HTERT RPE-1 (cell line): ENCODE data around the gene MYADML2.

Experiments used
- in situ Hi-C: fragments of 300-500 bp; cut with MboI; formaldehyde crosslinking; loops from 4 replicates; pipeline ENCODE4 v1.14.3; 2020; ENCODE audit warnings: low sequenced_read_pairs

MYADML2 gene

GRCh38 chr17:81978524-81979298, 31.7 kb upstream of the MYADML2 start:
- in situ Hi-C loops = no loop called here

- in situ Hi-C loops = no loop called here
Observed at GRCh38 chr17:81977211-81977808, 30.3 kb upstream of the MYADML2 start, which contains the start of gene ASPSCR1. TSS of gene ASPSCR1 (plus strand) at chr17:81977629. CDS start at chr17:81977647, 18 bp downstream.

GRCh38 chr17:81976332-81977210, 29.5 kb upstream of the MYADML2 start:
- in situ Hi-C loops = no loop called here

- in situ Hi-C loops = no loop called here
Observed at GRCh38 chr17:81973432-81973831, 26.4 kb upstream of the MYADML2 start.

GRCh38 chr17:81968850-81969812, 22.1 kb upstream of the MYADML2 start:
- in situ Hi-C loops = no loop called here

- in situ Hi-C loops = no loop called here
Observed at GRCh38 chr17:81968396-81968745, 21.3 kb upstream of the MYADML2 start.

DNA sequence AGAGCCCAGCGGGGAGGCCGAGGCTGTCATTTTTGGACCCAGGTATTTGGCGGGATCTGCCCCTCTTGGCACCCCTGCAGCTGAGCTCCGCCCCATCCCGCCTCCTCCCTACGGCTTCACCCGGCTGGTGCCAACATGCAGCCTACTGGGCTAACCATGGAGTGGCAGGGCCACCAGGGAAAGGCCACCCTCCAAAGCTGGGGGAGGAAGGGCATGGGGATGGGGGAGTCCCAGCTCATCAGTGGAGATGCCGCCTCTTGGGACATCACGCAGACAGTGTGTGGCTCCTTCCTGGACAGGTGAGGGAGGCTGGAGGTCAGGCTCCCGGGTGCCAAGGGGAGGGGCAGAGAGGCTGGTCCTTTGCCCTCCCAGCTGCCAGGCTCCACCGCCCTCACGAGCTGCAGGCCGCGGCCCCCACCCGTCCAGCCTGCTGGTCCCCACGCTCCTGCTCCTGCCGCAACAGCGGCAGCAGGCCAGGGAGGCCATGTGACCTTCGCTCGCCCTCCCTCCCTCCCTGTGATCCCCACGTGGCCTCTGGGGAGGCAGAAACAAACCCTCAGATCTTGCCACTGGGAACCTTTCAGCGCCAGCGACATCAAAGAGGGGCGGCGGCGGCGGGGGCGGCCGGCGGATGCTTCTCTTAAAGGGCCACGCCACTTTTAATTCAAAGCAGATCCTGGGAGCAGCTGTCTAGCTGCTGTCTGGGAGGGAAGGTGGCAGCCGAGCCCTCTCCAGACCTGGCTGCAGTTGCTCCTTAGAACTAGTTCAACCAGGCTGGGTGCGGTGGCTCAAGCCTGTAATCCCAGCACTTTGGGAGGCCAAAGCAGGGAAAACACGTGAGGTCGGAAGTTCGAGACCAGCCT, 20.7 kb upstream of the MYADML2 start:
- in situ Hi-C loops = no loop called here

DNA sequence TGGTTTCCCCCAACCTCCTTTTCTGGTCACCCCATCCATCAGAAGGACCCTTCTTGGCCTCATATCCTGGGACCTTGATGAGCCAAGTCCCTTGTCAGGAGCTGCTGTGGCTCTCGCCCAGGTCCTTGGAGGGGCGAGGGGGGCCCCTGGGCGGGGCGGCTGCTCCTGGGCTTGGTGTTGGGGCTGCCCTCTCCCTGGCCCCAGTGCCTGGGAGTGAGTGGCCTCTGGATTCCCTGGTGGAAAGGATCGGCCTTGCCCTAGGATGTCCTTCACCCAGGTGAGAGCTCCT, 20.2 kb upstream of the MYADML2 start:
- in situ Hi-C loops = no loop called here

- in situ Hi-C loops = no loop called here
Observed at GRCh38 chr17:81966343-81967243, 19.6 kb upstream of the MYADML2 start.

DNA sequence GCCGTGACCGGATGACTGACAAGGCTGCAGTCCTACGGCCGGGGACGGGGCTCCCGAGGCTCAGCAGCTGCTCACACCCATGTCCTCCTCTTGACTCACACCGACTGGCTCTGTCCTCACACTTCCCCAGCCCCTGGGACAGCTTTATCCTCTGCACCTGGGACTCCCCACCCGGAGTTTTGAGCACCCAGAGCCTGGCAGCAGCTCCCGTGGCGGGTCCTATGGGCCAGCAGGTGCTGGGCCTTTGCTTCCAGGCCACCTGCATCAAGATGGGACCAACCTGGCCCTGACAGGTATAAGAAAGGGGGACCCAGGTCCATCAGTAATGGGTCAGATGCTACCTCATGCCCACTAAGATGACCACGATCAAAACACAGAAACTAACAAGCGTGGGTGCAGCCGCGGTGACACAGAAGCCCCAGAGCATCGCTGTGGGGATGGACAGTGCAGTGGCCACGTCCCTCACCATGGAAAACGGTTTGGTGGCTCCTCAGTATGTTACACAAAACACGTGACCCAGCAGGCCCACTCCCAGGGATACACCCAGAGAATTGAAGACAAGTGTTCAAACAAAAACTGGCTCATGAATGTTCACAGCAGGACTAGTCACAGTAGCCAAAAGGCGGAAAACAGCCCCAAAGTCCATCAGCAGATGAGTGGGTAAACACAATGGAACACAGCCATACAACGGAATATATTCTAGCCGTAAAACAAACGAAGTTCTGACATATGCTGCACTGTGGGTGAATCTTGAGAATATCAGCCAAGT, 17.2 kb upstream of the MYADML2 start:
- in situ Hi-C loops = no loop called here

DNA sequence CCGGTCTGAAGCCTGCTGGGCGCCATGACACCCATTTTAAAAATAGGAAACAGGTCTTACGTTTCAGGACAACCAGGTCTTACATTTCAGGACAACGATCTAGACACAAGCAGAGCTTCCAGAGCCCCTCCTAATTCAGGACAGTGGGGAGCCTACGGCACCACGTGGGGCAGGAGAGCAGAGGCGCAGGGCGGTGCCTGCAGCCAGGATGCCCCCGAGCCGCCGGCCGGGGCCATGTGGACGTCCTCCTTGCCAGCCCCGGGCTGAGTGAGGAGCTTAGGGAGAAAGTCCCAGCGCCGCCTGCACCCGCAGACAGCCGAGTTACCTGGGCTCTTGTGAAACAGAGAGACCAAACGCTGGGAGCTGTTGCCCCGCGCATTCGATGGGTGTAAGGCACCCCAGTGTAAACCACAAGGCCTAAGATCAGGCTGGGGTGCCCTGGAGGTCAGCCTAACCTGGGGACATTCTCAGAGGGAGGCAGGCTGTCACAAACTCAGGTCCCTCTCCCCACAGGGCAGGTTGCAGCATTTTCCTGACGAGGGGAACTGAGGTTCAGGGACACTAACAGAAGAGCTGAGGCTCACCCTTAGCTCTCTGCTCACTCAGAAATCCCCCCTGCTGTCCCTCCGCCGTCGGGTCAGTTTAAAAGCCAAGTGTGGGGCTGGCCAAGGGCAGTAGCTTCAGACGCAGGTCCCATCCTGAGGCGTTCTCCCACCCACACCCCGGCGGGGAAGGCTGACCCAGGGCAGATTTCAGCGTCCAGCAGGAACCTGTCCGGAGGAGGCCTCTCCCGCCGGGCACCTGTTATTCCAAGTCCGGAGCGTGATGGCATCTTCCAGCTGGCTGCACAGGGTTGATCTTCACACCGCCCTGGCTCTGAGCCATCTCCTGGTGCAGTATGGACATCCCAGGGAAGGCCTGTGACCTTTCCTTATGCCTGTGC, 15.7 kb upstream of the MYADML2 start:
- in situ Hi-C loops = no loop called here

DNA sequence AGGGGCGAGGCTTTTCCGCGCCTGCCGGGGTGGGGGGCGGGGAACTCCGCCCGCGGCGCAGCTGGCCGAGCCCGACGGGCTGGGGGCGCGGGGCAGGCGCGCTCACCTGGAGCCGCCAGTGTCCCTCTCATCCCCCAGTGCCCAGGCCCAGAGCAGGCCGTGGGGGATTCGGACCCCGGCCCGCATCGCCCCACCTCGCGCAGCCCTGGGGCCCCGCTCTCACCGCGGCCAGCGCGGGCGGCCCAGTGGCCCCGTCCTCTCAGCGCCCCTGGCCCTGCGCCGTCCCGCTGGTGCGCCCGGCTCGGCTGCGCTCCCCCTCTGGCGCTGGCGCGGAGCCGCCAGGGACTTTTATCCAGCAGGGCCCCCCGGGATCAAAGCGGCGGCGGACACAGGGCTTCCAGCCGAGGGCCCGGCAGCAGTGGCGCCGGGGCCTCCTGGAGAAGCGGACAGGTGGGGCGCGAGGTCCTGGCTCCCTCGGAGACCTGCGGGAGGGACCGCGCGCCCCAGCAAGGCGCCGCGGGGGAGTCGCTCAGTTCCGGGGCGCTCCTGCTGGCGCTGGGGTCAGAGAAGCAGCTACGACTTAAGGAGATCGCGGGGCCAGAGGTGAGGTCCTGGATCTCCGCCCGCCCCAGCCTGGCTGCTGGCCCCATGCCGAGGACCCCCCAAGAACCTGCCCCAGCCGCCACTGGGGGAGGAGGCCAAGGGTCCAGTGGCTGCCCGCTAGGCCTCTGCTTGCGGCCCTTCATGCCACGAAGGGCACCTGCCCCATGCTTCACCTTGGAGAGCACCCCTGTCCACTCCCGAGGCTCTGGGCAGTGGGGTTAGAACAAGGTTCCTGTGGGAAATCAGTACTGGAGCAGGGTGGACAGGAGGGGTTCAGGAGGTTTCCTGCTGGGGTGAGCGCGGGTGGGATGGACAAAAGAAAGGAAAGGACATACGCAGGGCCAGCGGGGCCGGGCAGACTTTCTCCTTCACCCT, 14.8 kb upstream of the MYADML2 start:
- in situ Hi-C loops = no loop called here

- in situ Hi-C loops = no loop called here
Observed at GRCh38 chr17:81961087-81961511, 14.1 kb upstream of the MYADML2 start, which contains the start of gene NOTUM. TSS of gene NOTUM (minus strand) at chr17:81961187. CDS start at chr17:81960909, 278 bp downstream.

DNA sequence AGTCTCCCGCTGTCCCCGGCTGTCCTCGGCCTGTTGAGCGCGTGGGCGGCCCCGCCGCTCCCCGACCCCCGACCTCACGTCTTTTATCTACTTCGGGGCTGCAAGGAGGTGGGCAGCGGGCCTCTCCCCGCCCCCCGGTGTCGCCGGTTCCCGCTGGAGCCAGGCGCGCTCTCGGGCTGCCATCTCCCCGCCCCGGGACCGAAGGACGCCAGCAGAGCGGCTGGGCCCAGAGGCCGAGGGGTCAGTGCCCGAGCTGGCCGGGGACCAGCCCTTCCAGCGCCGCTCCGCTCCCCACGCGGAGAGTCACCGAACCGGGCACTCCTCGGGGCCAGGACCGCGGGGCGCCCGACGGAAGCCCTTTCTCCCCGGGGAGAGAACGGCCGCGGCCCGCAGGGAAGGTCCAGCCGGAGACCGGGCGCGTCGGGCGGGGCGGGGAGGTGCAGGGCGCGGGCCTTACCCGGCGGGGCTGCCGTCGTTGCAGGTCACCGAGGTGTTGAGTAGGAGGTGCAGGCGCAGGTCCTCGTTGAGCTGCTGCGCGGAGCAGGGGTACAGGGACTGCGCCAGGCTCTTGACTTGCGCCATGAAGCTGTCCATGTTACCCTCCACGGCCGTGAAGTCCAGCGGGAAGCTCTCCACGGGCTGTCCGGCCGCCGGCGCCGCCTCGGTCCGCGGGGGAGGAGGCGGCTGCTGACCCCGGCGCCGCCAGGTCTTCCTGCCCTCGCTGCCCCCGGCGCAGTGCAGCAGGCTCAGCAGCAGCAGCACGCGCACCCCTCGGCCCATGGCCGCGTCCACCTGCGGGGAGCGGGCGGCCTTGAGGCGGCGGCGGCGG, 13.3 kb upstream of the MYADML2 start:
- in situ Hi-C loops = no loop called here
